SU-DHL-6 (cell line): ENCODE measurements around the gene MSTN.

Experiments used
- H2AFZ ChIP-seq: fragments of 200-600 bp; sonication (generic); 2 replicates; pipeline ENCODE4 v1.6.1; 2014; ENCODE audit warnings: low read depth, mild to moderate bottlenecking, moderate library complexity, mixed read lengths, antibody characterized with exemption, low read length; ENCODE audit not compliant: severe bottlenecking
- H3F3A ChIP-seq: fragments of 200-600 bp; shearing (Covaris generic); 2 replicates; pipeline ENCODE4 v1.6.0; 2016; ENCODE audit warnings: antibody characterized with exemption, mild to moderate bottlenecking; ENCODE audit not compliant: insufficient read depth
- H3K27ac ChIP-seq: fragments of 200-600 bp; sonication (generic); 2 replicates; pipeline ENCODE4 v1.5.1; 2016; ENCODE audit warnings: low read depth, mild to moderate bottlenecking, low read length, moderate library complexity, mixed read lengths
- H3K27me3 ChIP-seq: fragments of 200-600 bp; sonication (generic), shearing (Covaris generic); 2 replicates; pipeline ENCODE4 v1.6.0; 2014; ENCODE audit warnings: mild to moderate bottlenecking, low read length
- H3K36me3 ChIP-seq: fragments of 200-600 bp; sonication (generic); 2 replicates; pipeline ENCODE4 v1.6.1; 2014; ENCODE audit warnings: mild to moderate bottlenecking, low read length, mixed read lengths
- H3K4me2 ChIP-seq: fragments of 300-600, 200-600 bp; shearing (Covaris generic), sonication (generic); 2 replicates; pipeline ENCODE4 v1.6.0; 2014; ENCODE audit warnings: low read length, low read depth, mild to moderate bottlenecking; ENCODE audit not compliant: poor library complexity, severe bottlenecking
- H3K4me3 ChIP-seq: fragments of 200-600 bp; sonication (generic); 2 replicates; pipeline ENCODE4 v1.5.1; 2014; ENCODE audit warnings: antibody characterized with exemption, low read length, mild to moderate bottlenecking, mixed read lengths; ENCODE audit not compliant: insufficient read depth, poor library complexity, severe bottlenecking
- H3K79me2 ChIP-seq: fragments of 200-600 bp; sonication (generic); 2 replicates; pipeline ENCODE4 v1.6.1; 2014; ENCODE audit warnings: mild to moderate bottlenecking, low read length, moderate library complexity; ENCODE audit not compliant: insufficient read depth
- H3K9ac ChIP-seq: fragments of 200-600 bp; sonication (generic); 2 replicates; pipeline ENCODE4 v1.7.0; 2014; ENCODE audit warnings: mild to moderate bottlenecking, low read length
- H3K9me2 ChIP-seq: fragments of 200-600 bp; sonication (generic); replicated peaks from 2 replicates; pipeline ENCODE4 v1.6.1; 2014; ENCODE audit warnings: low read length; ENCODE audit not compliant: insufficient read depth
- H3K9me3 ChIP-seq: fragments of 200-600 bp; sonication (generic); 2 replicates; pipeline ENCODE4 v1.6.1; 2014; ENCODE audit warnings: low read length, mixed read lengths; ENCODE audit not compliant: insufficient read depth
- H4K20me1 ChIP-seq: fragments of 200-600 bp; sonication (generic); 2 replicates; pipeline ENCODE4 v1.6.1; 2014; ENCODE audit warnings: low read depth, mild to moderate bottlenecking, antibody characterized with exemption, low read length, moderate library complexity, mixed read lengths
- EZH2phosphoT487 ChIP-seq: fragments of 200-600 bp; sonication (generic), shearing (Covaris generic); conservative IDR thresholded peaks from 2 replicates; pipeline ENCODE4 v1.6.1; 2018; ENCODE audit warnings: mild to moderate bottlenecking, antibody characterized with exemption, low read length, moderate library complexity, mixed read lengths
- TF ChIP-seq, protein P1 (sequence below): fragments of 200-600 bp; sonication (generic); IDR thresholded peaks from one replicate; pipeline ENCODE4 v1.5.1; 2017; ENCODE audit warnings: antibody characterized with exemption, mild to moderate bottlenecking, low read length, moderate library complexity; ENCODE audit not compliant: insufficient read depth, poor library complexity, severe bottlenecking

The MSTN gene

DNA sequence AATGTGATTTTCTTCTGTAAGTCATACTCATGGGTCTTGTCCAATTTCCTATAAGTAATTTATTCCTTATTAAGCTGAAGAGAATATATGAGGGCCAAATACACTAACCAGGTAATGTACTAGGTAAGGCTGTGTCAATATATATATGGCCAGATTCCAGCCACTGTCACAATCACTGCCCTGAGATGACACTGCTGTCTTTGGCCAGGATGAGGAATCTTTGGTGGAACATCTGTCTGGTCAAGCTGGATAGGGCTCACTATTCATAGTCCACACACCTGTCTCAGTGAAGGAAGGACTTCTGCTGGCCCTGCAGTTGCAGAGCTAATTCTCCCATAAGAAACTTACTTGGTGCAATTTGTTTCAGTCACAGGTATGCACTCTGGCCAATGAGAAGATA is 11.3 kb downstream of the MSTN start:
- Histone ChIP-seq H3K9me2 (no peaks in the 10 kb centered on the region), H4K20me1 (no peaks in the 10 kb centered on the region), H2AFZ (no peak overlapping the region), H3K79me2 (no peaks in the 10 kb centered on the region), H3K4me3 (no peak overlapping the region), H3F3A (no peaks in the 10 kb centered on the region; the same call in 1 of the 2 replicates), H3K4me2 (no peak overlapping the region), H3K27me3 (no peaks in the 10 kb centered on the region), H3K9ac (no peak overlapping the region), H3K27ac (no peak overlapping the region), H3K9me3 (no peaks in the 10 kb centered on the region), H3K36me3 (no peaks in the 10 kb centered on the region)
- no peak for TF ChIP-seq EZH2phosphoT487
- TF ChIP-seq, protein P1, sequence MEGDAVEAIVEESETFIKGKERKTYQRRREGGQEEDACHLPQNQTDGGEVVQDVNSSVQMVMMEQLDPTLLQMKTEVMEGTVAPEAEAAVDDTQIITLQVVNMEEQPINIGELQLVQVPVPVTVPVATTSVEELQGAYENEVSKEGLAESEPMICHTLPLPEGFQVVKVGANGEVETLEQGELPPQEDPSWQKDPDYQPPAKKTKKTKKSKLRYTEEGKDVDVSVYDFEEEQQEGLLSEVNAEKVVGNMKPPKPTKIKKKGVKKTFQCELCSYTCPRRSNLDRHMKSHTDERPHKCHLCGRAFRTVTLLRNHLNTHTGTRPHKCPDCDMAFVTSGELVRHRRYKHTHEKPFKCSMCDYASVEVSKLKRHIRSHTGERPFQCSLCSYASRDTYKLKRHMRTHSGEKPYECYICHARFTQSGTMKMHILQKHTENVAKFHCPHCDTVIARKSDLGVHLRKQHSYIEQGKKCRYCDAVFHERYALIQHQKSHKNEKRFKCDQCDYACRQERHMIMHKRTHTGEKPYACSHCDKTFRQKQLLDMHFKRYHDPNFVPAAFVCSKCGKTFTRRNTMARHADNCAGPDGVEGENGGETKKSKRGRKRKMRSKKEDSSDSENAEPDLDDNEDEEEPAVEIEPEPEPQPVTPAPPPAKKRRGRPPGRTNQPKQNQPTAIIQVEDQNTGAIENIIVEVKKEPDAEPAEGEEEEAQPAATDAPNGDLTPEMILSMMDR: no peak

DNA sequence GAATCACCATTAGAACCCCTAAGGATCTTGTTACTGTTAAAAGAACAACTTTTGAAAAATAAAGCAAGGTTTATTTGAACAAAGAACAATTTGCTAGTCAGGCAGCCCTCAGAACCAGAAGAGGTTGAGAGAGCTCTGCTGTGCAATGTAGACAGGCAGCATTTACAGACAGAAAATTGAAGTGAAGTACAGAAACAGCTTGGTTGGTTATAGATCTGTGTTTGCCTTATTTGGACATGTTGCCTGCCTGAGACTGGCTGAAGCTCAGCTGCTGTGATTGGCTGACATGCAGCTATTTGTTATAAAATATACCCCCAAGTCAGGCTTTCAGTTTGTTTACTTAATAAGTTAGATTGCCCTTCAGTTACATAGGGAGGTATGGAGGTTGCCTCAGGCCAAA is 12.5 kb downstream of the MSTN start:
- Histone ChIP-seq H3K9me3 (no peaks in the 10 kb centered on the region), H3K27me3 (no peaks in the 10 kb centered on the region), H3K27ac (no peak overlapping the region), H3K36me3 (no peaks in the 10 kb centered on the region), H3F3A (no peaks in the 10 kb centered on the region), H3K9me2 (no peaks in the 10 kb centered on the region), H2AFZ (no peak overlapping the region), H3K9ac (no peak overlapping the region), H3K4me2 (no peak overlapping the region), H4K20me1 (no peaks in the 10 kb centered on the region), H3K4me3 (no peak overlapping the region), H3K79me2 (no peaks in the 10 kb centered on the region)
- TF ChIP-seq, protein P1: no peak
- TF ChIP-seq EZH2phosphoT487: no peak

DNA sequence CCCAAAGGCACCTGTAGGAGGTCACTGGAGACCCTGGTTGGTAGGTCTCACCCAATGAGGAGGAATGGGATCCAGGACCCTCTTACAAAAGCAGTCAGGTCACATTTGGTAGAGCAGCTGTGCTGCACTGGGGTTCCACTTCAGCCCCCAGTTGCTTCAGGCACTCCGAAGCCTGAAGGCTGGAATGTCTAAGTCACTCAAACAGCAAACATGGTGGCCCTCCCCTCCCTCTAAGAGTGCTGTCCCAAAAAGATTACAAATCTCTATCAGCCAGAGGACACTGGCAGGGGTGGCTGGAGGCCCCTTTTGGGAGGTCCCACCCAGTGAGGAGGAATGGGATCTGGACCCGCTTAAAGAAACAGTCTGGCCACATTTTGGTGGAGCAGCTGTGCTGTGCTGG is 17.7 kb downstream of the MSTN start:
- Histone ChIP-seq H3K27ac (no peak overlapping the region), H3F3A (no peaks in the 10 kb centered on the region), H2AFZ (no peak overlapping the region), H3K4me2 (no peak overlapping the region), H3K4me3 (no peak overlapping the region), H3K9ac (no peak overlapping the region), H4K20me1 (no peaks in the 10 kb centered on the region), H3K9me3 (no peaks in the 10 kb centered on the region), H3K27me3 (no peaks in the 10 kb centered on the region), H3K36me3 (no peaks in the 10 kb centered on the region), H3K9me2 (no peaks in the 10 kb centered on the region), H3K79me2 (no peaks in the 10 kb centered on the region)
- no peak for TF ChIP-seq EZH2phosphoT487
- TF ChIP-seq, protein P1: no peak
